Measurements from ENCODE around the gene EHBP1L1. TPM values are rescaled to one million over a fixed set of nuclear protein-coding genes. Genes with fewer than 3 reads are reported as not detected.

EHBP1L1 gene
- total RNA-seq, 1 donor from 2014 or later, result 26.1 TPM

GRCh38 chr11:65598258-65598699 is 22.4 kb downstream of the EHBP1L1 start:
- no peak for DNase-seq (ENCODE audit: low read depth)
- H3K4me3 ChIP-seq (ENCODE audit: low read depth, low read length), result no peak overlapping the region
- no peak for TF ChIP-seq CTCF (conservative IDR thresholded peaks at IDR 0.05; ENCODE audit: low read depth, low read length)

GRCh38 chr11:65599216-65599954 is 23.5 kb downstream of the EHBP1L1 start:
- DNase-seq (ENCODE audit: low read depth), result no peak
- no peak overlapping the region for H3K4me3 ChIP-seq (ENCODE audit: low read depth, low read length)
- TF ChIP-seq CTCF (conservative IDR thresholded peaks at IDR 0.05; ENCODE audit: low read depth, low read length), result no peak

- no peak for TF ChIP-seq CTCF (conservative IDR thresholded peaks at IDR 0.05; ENCODE audit: low read depth, low read length)
- H3K4me3 ChIP-seq (ENCODE audit: low read depth, low read length), result no peak overlapping the region
- no peak for DNase-seq (ENCODE audit: low read depth)
Observed at GRCh38 chr11:65599955-65600246, 24.0 kb downstream of the EHBP1L1 start.

GRCh38 chr11:65604258-65604657 is 28.4 kb downstream of the EHBP1L1 start:
- TF ChIP-seq CTCF (conservative IDR thresholded peaks at IDR 0.05; ENCODE audit: low read depth, low read length), result no peak
- H3K4me3 ChIP-seq (ENCODE audit: low read depth, low read length), result no peak overlapping the region
- no peak for DNase-seq (ENCODE audit: low read depth)

- DNase-seq (ENCODE audit: low read depth), result no peak
- H3K4me3 ChIP-seq (ENCODE audit: low read depth, low read length), result no peak overlapping the region
- no peak for TF ChIP-seq CTCF (conservative IDR thresholded peaks at IDR 0.05; ENCODE audit: low read depth, low read length)
Observed at GRCh38 chr11:65606876-65607613, 31.2 kb downstream of the EHBP1L1 start.

GRCh38 chr11:65607614-65608426 is 32.0 kb downstream of the EHBP1L1 start:
- no peak overlapping the region for H3K4me3 ChIP-seq (ENCODE audit: low read depth, low read length)
- DNase-seq (ENCODE audit: low read depth), result no peak

More at GRCh38 chr11:65607614-65608426, 32.0 kb downstream of the EHBP1L1 start:
- TF ChIP-seq CTCF (conservative IDR thresholded peaks at IDR 0.05; ENCODE audit: low read depth, low read length), result no peak

All from epithelial cell of proximal tubule (primary cell).